BLaER1 treated with 17β-estradiol and CSF1 and Interleukin-3, amounts not matched to agents 10 nM and 100 nM (cell line): ENCODE measurements around the gene RPIA.
A peak's percentile ranks its signal among the peaks of the same experiment; 100 is the strongest.

Source experiments
- H3K27ac ChIP-seq, 11 experiments: shearing (Covaris generic); formaldehyde crosslinking; 2 replicates each; pipeline ENCODE4 v1.8.1; 2022
- H3K27me3 ChIP-seq, 11 experiments: shearing (Covaris generic); formaldehyde crosslinking; 2 replicates each; pipeline ENCODE4 v1.8.1; 2022
- H3K36me3 ChIP-seq, 11 experiments: shearing (Covaris generic); formaldehyde crosslinking; 2 replicates each; pipeline ENCODE4 v1.8.1; 2022
- H3K4me1 ChIP-seq, 10 experiments: shearing (Covaris generic); formaldehyde crosslinking; 2 replicates each; pipeline ENCODE4 v1.8.1; 2022
- H3K4me2 ChIP-seq, 11 experiments: shearing (Covaris generic); formaldehyde crosslinking; 2 replicates each; pipeline ENCODE4 v1.8.1; 2022
- H3K4me3 ChIP-seq, 10 experiments: shearing (Covaris generic); formaldehyde crosslinking; 2 replicates each; pipeline ENCODE4 v1.8.1; 2022
- H3K9ac ChIP-seq, 11 experiments: shearing (Covaris generic); formaldehyde crosslinking; 2 replicates each; pipeline ENCODE4 v1.8.1; 2022
- H3K9me3 ChIP-seq, 11 experiments: shearing (Covaris generic); formaldehyde crosslinking; replicated peaks in 1 of 11; 2 replicates each; pipeline ENCODE4 v1.8.1; 2022
- H4K20me1 ChIP-seq, 11 experiments: shearing (Covaris generic); formaldehyde crosslinking; 2 replicates each; pipeline ENCODE4 v1.8.1; 2022
- Cebpa-rat ChIP-seq, 11 experiments: shearing (Covaris generic); IDR thresholded peaks; 2 replicates each; pipeline ENCODE4 v1.8.1; 2022

The RPIA gene

GRCh38 chr2:88696611-88697010 lies 5.1 kb downstream of the RPIA start:
- H3K27ac ChIP-seq = no peak overlapping the region
- no peaks in the 10 kb centered on the region for H3K27me3 ChIP-seq
- peaks cover 36 to 55% (median 43%) of the 10 kb centered on the region in 11 experiments for H3K36me3 ChIP-seq
- H3K9ac ChIP-seq = no peak overlapping the region
- H3K4me1 ChIP-seq = peaks cover 8 to 24% (median 16%) of the 10 kb centered on the region in 10 experiments
- TF ChIP-seq Cebpa-rat (IDR thresholded peaks at IDR 0.05) = no peak
- H3K9me3 ChIP-seq = peaks cover 0 to 9% (median 4%) of the 10 kb centered on the region in 11 experiments; a peak in 3 of 22 replicates
- no peak overlapping the region for H3K4me3 ChIP-seq
- H3K4me2 ChIP-seq = no peak overlapping the region
- peaks cover 0 to 67% (median 35%) of the 10 kb centered on the region in 11 experiments; a peak in 8 of 22 replicates for H4K20me1 ChIP-seq

GRCh38 chr2:88697370-88698026 lies 6.0 kb downstream of the RPIA start:
- H3K9me3 ChIP-seq = peaks cover 5 to 14% (median 8%) of the 10 kb centered on the region in 11 experiments
- H3K4me2 ChIP-seq = peak overlapping the region in 2 of 11 experiments; percentile 1 to 16; a peak in 1 of 22 replicates
- H3K27me3 ChIP-seq = no peaks in the 10 kb centered on the region
- no peak for TF ChIP-seq Cebpa-rat (IDR thresholded peaks at IDR 0.05)
- peaks cover 0 to 65% (median 35%) of the 10 kb centered on the region in 11 experiments; a peak in 8 of 22 replicates for H4K20me1 ChIP-seq
- H3K4me1 ChIP-seq = peaks cover 6 to 22% (median 12%) of the 10 kb centered on the region in 10 experiments
- no peak overlapping the region for H3K9ac ChIP-seq
- H3K27ac ChIP-seq = no peak overlapping the region
- H3K4me3 ChIP-seq = no peak overlapping the region
- H3K36me3 ChIP-seq = peaks cover 45 to 64% (median 51%) of the 10 kb centered on the region in 11 experiments

- no peaks in the 10 kb centered on the region for H3K27me3 ChIP-seq
- no peak overlapping the region for H3K4me3 ChIP-seq
- H3K36me3 ChIP-seq = peaks cover 50 to 69% (median 57%) of the 10 kb centered on the region in 11 experiments
- peaks cover under 1 to 16% (median 7%) of the 10 kb centered on the region in 10 experiments; a peak in 18 of 20 replicates for H3K4me1 ChIP-seq
- no peak for TF ChIP-seq Cebpa-rat (IDR thresholded peaks at IDR 0.05)
- no peak overlapping the region for H3K9ac ChIP-seq
- no peak overlapping the region for H3K27ac ChIP-seq
- H3K9me3 ChIP-seq = peaks cover 10 to 20% (median 14%) of the 10 kb centered on the region in 11 experiments
- H4K20me1 ChIP-seq = peaks cover 0 to 60% (median 35%) of the 10 kb centered on the region in 11 experiments; a peak in 8 of 22 replicates
- no peak overlapping the region for H3K4me2 ChIP-seq
Measured at GRCh38 chr2:88698027-88698413, 6.5 kb downstream of the RPIA start.

- TF ChIP-seq Cebpa-rat (IDR thresholded peaks at IDR 0.05) = no peak
- Histone ChIP-seq H3K4me1 (peaks cover 0 to 10% (median under 1%) of the 10 kb centered on the region in 10 experiments; a peak in 10 of 20 replicates), H4K20me1 (peaks cover 0 to 54% (median 29%) of the 10 kb centered on the region in 11 experiments; a peak in 8 of 22 replicates), H3K27ac (no peak overlapping the region), H3K4me3 (no peak overlapping the region), H3K36me3 (peaks cover 57 to 73% (median 61%) of the 10 kb centered on the region in 11 experiments), H3K9me3 (peaks cover 17 to 26% (median 20%) of the 10 kb centered on the region in 11 experiments), H3K9ac (no peak overlapping the region), H3K4me2 (no peak overlapping the region), H3K27me3 (no peaks in the 10 kb centered on the region)
Measured at GRCh38 chr2:88698498-88699233, 7.2 kb downstream of the RPIA start.

GRCh38 chr2:88707003-88707402 lies 15.5 kb downstream of the RPIA start:
- no peak overlapping the region for H3K4me2 ChIP-seq
- no peak overlapping the region for H3K4me3 ChIP-seq
- no peaks in the 10 kb centered on the region for H3K27me3 ChIP-seq
- no peak overlapping the region for H3K9ac ChIP-seq
- H3K4me1 ChIP-seq = peaks cover 0 to 11% (median 0%) of the 10 kb centered on the region in 10 experiments; a peak in 4 of 20 replicates
- H3K27ac ChIP-seq = no peak overlapping the region
- peaks cover 40 to 45% (median 43%) of the 10 kb centered on the region in 11 experiments for H3K9me3 ChIP-seq
- H3K36me3 ChIP-seq = peaks cover 34 to 69% (median 50%) of the 10 kb centered on the region in 11 experiments
- no peak for TF ChIP-seq Cebpa-rat (IDR thresholded peaks at IDR 0.05)
- H4K20me1 ChIP-seq = peaks cover 0 to 37% (median 3%) of the 10 kb centered on the region in 11 experiments; a peak in 7 of 22 replicates

- Histone ChIP-seq H3K36me3 (peaks cover 15 to 59% (median 41%) of the 10 kb centered on the region in 11 experiments), H3K9me3 (peaks cover 19 to 35% (median 32%) of the 10 kb centered on the region in 11 experiments), H3K27ac (no peak overlapping the region), H3K27me3 (no peaks in the 10 kb centered on the region), H3K4me2 (peak overlapping the region in 3 of 11 experiments; percentile 4 to 25 (median 18); a peak in 3 of 22 replicates), H3K4me1 (peaks cover 0 to 11% (median 2%) of the 10 kb centered on the region in 10 experiments; a peak in 5 of 20 replicates), H3K9ac (no peak overlapping the region), H4K20me1 (peaks cover 0 to 44% (median 6%) of the 10 kb centered on the region in 11 experiments; a peak in 7 of 22 replicates), H3K4me3 (no peak overlapping the region)
- no peak for TF ChIP-seq Cebpa-rat (IDR thresholded peaks at IDR 0.05)
Measured at GRCh38 chr2:88709181-88709631, 17.7 kb downstream of the RPIA start.

- Histone ChIP-seq H4K20me1 (peaks cover 0 to 44% (median 6%) of the 10 kb centered on the region in 11 experiments; a peak in 7 of 22 replicates), H3K4me1 (peaks cover 0 to 11% (median 2%) of the 10 kb centered on the region in 10 experiments; a peak in 5 of 20 replicates), H3K4me3 (no peak overlapping the region), H3K9me3 (peaks cover 22 to 35% (median 33%) of the 10 kb centered on the region in 11 experiments), H3K27ac (no peak overlapping the region), H3K36me3 (peaks cover 19 to 59% (median 42%) of the 10 kb centered on the region in 11 experiments), H3K27me3 (no peaks in the 10 kb centered on the region), H3K4me2 (no peak overlapping the region), H3K9ac (no peak overlapping the region)
- TF ChIP-seq Cebpa-rat (IDR thresholded peaks at IDR 0.05) = no peak
Measured at GRCh38 chr2:88711289-88711688, 19.8 kb downstream of the RPIA start.

- no peak for TF ChIP-seq Cebpa-rat (IDR thresholded peaks at IDR 0.05)
- H3K9me3 ChIP-seq = peaks cover 28 to 40% (median 38%) of the 10 kb centered on the region in 11 experiments
- no peak overlapping the region for H3K4me2 ChIP-seq
Measured at GRCh38 chr2:88711897-88712296, 20.4 kb downstream of the RPIA start.

More at GRCh38 chr2:88711897-88712296, 20.4 kb downstream of the RPIA start:
- Histone ChIP-seq H3K27me3 (no peaks in the 10 kb centered on the region), H4K20me1 (peaks cover 0 to 44% (median 6%) of the 10 kb centered on the region in 11 experiments; a peak in 7 of 22 replicates), H3K36me3 (peaks cover 19 to 60% (median 46%) of the 10 kb centered on the region in 11 experiments), H3K9ac (no peak overlapping the region), H3K27ac (no peak overlapping the region), H3K4me3 (no peak overlapping the region), H3K4me1 (peaks cover 0 to 11% (median 2%) of the 10 kb centered on the region in 10 experiments; a peak in 5 of 20 replicates)
